Activated T-cell treated with anti-CD3 and anti-CD28 coated beads for 48 hours (primary cell): ENCODE results near the gene KIF5A.

ENCODE experiments used
- DNase-seq: peaks from one replicate; pipeline ENCODE4 v3.0.0-alpha.2; 2020; ENCODE audit warnings: low read depth

The KIF5A gene

GRCh38 chr12:57632073-57632957 is 82.5 kb downstream of the KIF5A start:
- no peak for DNase-seq

- DNase-seq, result peak; percentile 71
These were observed 83.4 kb downstream of the KIF5A start, which contains the start of gene B4GALNT1 for GRCh38 chr12:57632958-57633840. B4GALNT1 (minus strand) TSS chr12:57633201; CDS start chr12:57632132, 1,069 bp downstream.
